K562 (cell line): ENCODE measurements around the gene ANKRD10. TPM values are rescaled to one million over a fixed set of nuclear protein-coding genes. Genes with fewer than 3 reads are reported as not detected.

Experiments used
- FOSL1 ChIP-seq: fragments of 200-800 bp; sonication (Bioruptor generic); conservative IDR thresholded peaks from 2 replicates; pipeline ENCODE4 v1.6.1; 2016; ENCODE audit warnings: missing genetic modification characterization, missing compliant biosample characterization
- IRF1 ChIP-seq: sonication (generic); formaldehyde crosslinking; IDR thresholded peaks from 2 replicates; pipeline ENCODE4 v1.8.0; 2022; ENCODE audit warnings: missing genetic modification reagents, mild to moderate bottlenecking, borderline replicate concordance
- MEF2A ChIP-seq: IDR thresholded peaks from 2 replicates; pipeline ENCODE4 v1.6.1; 2011; ENCODE audit warnings: low read depth, mild to moderate bottlenecking, low read length, moderate library complexity; ENCODE audit not compliant: control insufficient read depth
- MIER1 ChIP-seq: fragments of 450-650 bp; IDR thresholded peaks from 2 replicates; pipeline ENCODE4 v1.6.1; 2016; ENCODE audit warnings: antibody characterized with exemption, mild to moderate bottlenecking, low read depth
- MYNN ChIP-seq, 2 experiments: sonication (generic); formaldehyde crosslinking in 1 of 2; IDR thresholded peaks; 2 replicates each; pipeline versions ENCODE4 v1.5.0 to v1.6.1; 2016 to 2020; ENCODE audit warnings: antibody characterized with exemption in 1 of 2, missing genetic modification reagents in 1 of 2
- PHTF2 ChIP-seq: fragments of 250-450 bp; sonication (Bioruptor Pico); IDR thresholded peaks from 2 replicates; pipeline ENCODE4 v1.5.0; 2021; ENCODE audit warnings: mild to moderate bottlenecking
- SP1 ChIP-seq: sonication (generic); formaldehyde crosslinking; IDR thresholded peaks from 2 replicates; pipeline ENCODE4 v1.8.1; 2022; ENCODE audit warnings: mild to moderate bottlenecking, missing genetic modification reagents
- SREBF1 ChIP-seq: fragments of 150-350 bp; IDR thresholded peaks from 2 replicates; pipeline ENCODE4 v1.6.1; 2014; ENCODE audit warnings: antibody characterized with exemption, low read depth, low read length, borderline replicate concordance
- ZBTB43 ChIP-seq: sonication (generic); formaldehyde crosslinking; IDR thresholded peaks from 2 replicates; pipeline ENCODE4 v1.8.0; 2023; ENCODE audit warnings: mild to moderate bottlenecking, missing genetic modification reagents
- ZBTB7A ChIP-seq: IDR thresholded peaks from 2 replicates; pipeline ENCODE4 v1.6.1; 2011; ENCODE audit warnings: low read depth, mild to moderate bottlenecking, low read length, moderate library complexity, borderline replicate concordance; ENCODE audit not compliant: control insufficient read depth
- ZNF133 ChIP-seq: fragments of 250-450 bp; sonication (Bioruptor Pico); IDR thresholded peaks from 2 replicates; pipeline ENCODE4 v1.4.0; 2020; ENCODE audit warnings: mild to moderate bottlenecking
- ZNF512 ChIP-seq: IDR thresholded peaks from 2 replicates; pipeline ENCODE4 v1.6.1; 2016; ENCODE audit warnings: missing genetic modification characterization, missing compliant biosample characterization
- ZNF740 ChIP-seq, 3 experiments: fragments of 200-800 bp in 1 of 3; sonication (Bioruptor generic) in 1 of 3; sonication (generic) in 1 of 3; formaldehyde crosslinking in 1 of 3; IDR thresholded peaks; 2 replicates each; pipeline versions ENCODE4 v1.6.1 to v1.8.0; 2016 to 2022; ENCODE audit warnings: mild to moderate bottlenecking in 2 of 3, missing compliant biosample characterization in 2 of 3, missing genetic modification characterization in 2 of 3, missing genetic modification reagents in 1 of 3
- polyA plus RNA-seq, 8 experiments: library from polyadenylated mRNA; depleted of rRNA in 4 of 8; stranded (reverse) in 5 of 8; unstranded in 3 of 8; fragments of >200 nt; fragmentation: Nextera tagmentation in 2 of 8; fragmentation: Illumina TruSeq in 1 of 8; extraction: Ambion mirVana in 2 of 8; extraction: Trizol in 1 of 8; gene quantifications; 2 replicates each; pipeline versions ENCODE4 v1.2.1 to v1.2.3, GENCODE V29; 2011 to 2014; ENCODE audit warnings: inconsistent platforms in 1 of 8, missing spikeins in 1 of 8
- total RNA-seq, 7 experiments: library from RNA; depleted of rRNA in 6 of 7; stranded (reverse); fragments of >200 nt in 6 of 7; fragmentation: Illumina TruSeq in 2 of 7; extraction: Trizol in 2 of 7; gene quantifications; 2 replicates each; pipeline versions ENCODE4 v1.2.1 to v1.2.3, GENCODE V29; 2011 to 2021; ENCODE audit warnings: low replicate concordance in 1 of 7
- TF ChIP-seq, protein P1 (sequence below): fragments of 450-650 bp; formaldehyde crosslinking; IDR thresholded peaks from 2 replicates; pipeline ENCODE4 v1.4.0; 2022; ENCODE audit warnings: missing genetic modification characterization
- TF ChIP-seq, protein P2 (sequence below): fragments of 450-650 bp; IDR thresholded peaks from 2 replicates; pipeline ENCODE4 v1.6.1; 2017; ENCODE audit warnings: antibody characterized with exemption

ANKRD10 gene
- total and polyA plus RNA-seq, 9 of the 15 experiments (the other 6 are each of a cell fraction or from before 2014, with no cell fraction given): 21.7 to 183 (median 45.0) TPM

DNA sequence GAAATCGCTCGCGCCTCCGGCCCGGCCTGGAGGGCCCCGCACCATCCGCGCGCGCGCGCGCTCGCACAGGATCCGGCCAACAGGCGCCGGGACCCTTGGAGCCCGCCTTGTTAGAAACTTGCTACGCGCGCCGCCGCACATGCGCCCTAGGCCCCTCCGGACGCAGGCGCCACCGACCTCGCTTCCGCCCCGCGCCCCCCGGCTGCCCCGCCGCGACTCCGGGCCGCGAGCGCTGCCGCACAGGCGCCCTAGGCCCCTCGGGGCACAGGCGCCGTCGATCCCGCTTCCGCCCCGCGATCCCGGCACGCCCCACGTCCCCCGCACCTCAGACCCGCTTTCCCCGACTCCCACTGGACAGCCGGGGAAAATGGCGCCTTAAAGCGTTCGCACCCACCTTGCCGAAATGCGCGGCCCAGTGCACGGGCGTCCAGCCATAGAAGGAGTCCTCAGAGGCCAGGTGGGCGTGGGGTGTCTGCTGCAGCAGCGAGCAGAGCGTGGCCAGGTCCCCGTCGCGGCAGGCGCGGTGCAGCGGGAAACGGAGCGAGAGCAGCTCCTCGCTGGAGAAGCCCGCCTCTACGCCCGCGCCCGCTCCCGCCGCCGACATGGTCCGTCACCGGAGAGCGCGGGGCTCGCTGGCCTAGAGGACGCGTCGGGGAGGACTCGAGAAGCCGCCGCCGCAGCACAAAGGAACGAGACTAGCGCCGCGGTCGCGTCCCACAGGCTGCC is 375 bp downstream of the ANKRD10 start (continued):
- TF ChIP-seq, protein P1, sequence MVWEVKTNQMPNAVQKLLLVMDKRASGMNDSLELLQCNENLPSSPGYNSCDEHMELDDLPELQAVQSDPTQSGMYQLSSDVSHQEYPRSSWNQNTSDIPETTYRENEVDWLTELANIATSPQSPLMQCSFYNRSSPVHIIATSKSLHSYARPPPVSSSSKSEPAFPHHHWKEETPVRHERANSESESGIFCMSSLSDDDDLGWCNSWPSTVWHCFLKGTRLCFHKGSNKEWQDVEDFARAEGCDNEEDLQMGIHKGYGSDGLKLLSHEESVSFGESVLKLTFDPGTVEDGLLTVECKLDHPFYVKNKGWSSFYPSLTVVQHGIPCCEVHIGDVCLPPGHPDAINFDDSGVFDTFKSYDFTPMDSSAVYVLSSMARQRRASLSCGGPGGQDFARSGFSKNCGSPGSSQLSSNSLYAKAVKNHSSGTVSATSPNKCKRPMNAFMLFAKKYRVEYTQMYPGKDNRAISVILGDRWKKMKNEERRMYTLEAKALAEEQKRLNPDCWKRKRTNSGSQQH (CRISPR knock-in tag): no peak
- TF ChIP-seq FOSL1 (tag) (peak; percentile 27; the same call in 1 of the 2 replicates), MEF2A (no peak), ZNF512 (tag) (no peak), SREBF1 (no peak), MIER1 (no peak), SP1 (CRISPR knock-in tag) (0 out of 2 replicates have a peak, but pooled peaks have one; percentile 12), ZNF740 (CRISPR knock-in tag; IDR thresholded peaks at IDR 0.05) (no peak), ZNF740 (tag; IDR thresholded peaks at IDR 0.05) (no peak), MYNN (IDR thresholded peaks at IDR 0.05) (no peak), MYNN (CRISPR knock-in tag; IDR thresholded peaks at IDR 0.05) (no peak), PHTF2 (CRISPR knock-in tag) (no peak), ZBTB7A (no peak), ZNF133 (no peak), ZBTB43 (CRISPR knock-in tag) (no peak), IRF1 (no peak)
- TF ChIP-seq, protein P2, sequence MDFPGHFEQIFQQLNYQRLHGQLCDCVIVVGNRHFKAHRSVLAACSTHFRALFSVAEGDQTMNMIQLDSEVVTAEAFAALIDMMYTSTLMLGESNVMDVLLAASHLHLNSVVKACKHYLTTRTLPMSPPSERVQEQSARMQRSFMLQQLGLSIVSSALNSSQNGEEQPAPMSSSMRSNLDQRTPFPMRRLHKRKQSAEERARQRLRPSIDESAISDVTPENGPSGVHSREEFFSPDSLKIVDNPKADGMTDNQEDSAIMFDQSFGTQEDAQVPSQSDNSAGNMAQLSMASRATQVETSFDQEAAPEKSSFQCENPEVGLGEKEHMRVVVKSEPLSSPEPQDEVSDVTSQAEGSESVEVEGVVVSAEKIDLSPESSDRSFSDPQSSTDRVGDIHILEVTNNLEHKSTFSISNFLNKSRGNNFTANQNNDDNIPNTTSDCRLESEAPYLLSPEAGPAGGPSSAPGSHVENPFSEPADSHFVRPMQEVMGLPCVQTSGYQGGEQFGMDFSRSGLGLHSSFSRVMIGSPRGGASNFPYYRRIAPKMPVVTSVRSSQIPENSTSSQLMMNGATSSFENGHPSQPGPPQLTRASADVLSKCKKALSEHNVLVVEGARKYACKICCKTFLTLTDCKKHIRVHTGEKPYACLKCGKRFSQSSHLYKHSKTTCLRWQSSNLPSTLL: no peak
